K562 (cell line): Measurements from ENCODE around the gene ZNF169. TPM values are rescaled to one million over a fixed set of nuclear protein-coding genes. Genes with fewer than 3 reads are reported as not detected.

ENCODE experiments used
- BRCA1 ChIP-seq, 2 experiments: fragments of 450-650 bp in 1 of 2; sonication (generic) in 1 of 2; formaldehyde crosslinking in 1 of 2; IDR thresholded peaks; 2 replicates each; pipeline versions ENCODE4 v1.5.0 to v1.6.1; 2017 to 2020; ENCODE audit warnings: mild to moderate bottlenecking in 1 of 2, missing genetic modification reagents in 1 of 2
- CHD2 ChIP-seq: IDR thresholded peaks from 2 replicates; pipeline ENCODE4 v1.6.1; 2011; ENCODE audit warnings: low read depth, low read length
- EP400 ChIP-seq: fragments of 450-650 bp; IDR thresholded peaks from 2 replicates; pipeline ENCODE4 v1.6.1; 2017; ENCODE audit warnings: antibody characterized with exemption, mild to moderate bottlenecking, moderate library complexity
- HNRNPUL1 ChIP-seq: fragments of 200-400 bp; formaldehyde crosslinking; IDR thresholded peaks from 2 replicates; pipeline ENCODE4 v1.6.1; 2017; ENCODE audit warnings: low read length
- L3MBTL2 ChIP-seq: fragments of 450-650 bp; IDR thresholded peaks from 2 replicates; pipeline ENCODE4 v1.6.1; 2016; ENCODE audit warnings: mild to moderate bottlenecking, moderate library complexity
- MAZ ChIP-seq, 2 experiments: fragments of 450-650 bp in 1 of 2; sonication (generic) in 1 of 2; formaldehyde crosslinking; IDR thresholded peaks in 1 of 2; conservative IDR thresholded peaks in 1 of 2; 2 replicates each; pipeline versions ENCODE4 v1.4.0 to v1.5.0; 2020; ENCODE audit warnings: mild to moderate bottlenecking in 1 of 2, missing genetic modification reagents in 1 of 2
- NBN ChIP-seq: fragments of 450-650 bp; IDR thresholded peaks from 2 replicates; pipeline ENCODE4 v1.6.1; 2016; ENCODE audit warnings: low read depth, mild to moderate bottlenecking
- NFRKB ChIP-seq: fragments of 450-650 bp; IDR thresholded peaks from 2 replicates; pipeline ENCODE4 v1.6.1; 2016; ENCODE audit warnings: low read depth
- NR3C1 ChIP-seq: sonication (generic); formaldehyde crosslinking; IDR thresholded peaks from 2 replicates; pipeline ENCODE4 v1.8.1; 2022; ENCODE audit warnings: missing genetic modification reagents
- POLR3G ChIP-seq: IDR thresholded peaks from 2 replicates; pipeline ENCODE4 v1.6.1; 2011; ENCODE audit not compliant: insufficient read length, insufficient replicate concordance; ENCODE audit errors: extremely low read depth
- PTBP1 ChIP-seq: fragments of 200-400 bp; formaldehyde crosslinking; IDR thresholded peaks from 2 replicates; pipeline ENCODE4 v1.6.1; 2017; ENCODE audit warnings: low read depth, low read length
- ZNF445 ChIP-seq: fragments of 250-450 bp; sonication (Bioruptor Pico); IDR thresholded peaks from 2 replicates; pipeline ENCODE4 v1.4.0; 2020; ENCODE audit warnings: low read depth, mild to moderate bottlenecking, moderate library complexity
- ZNF592 ChIP-seq: fragments of 450-650 bp; IDR thresholded peaks from 2 replicates; pipeline ENCODE4 v1.6.1; 2017; ENCODE audit warnings: antibody characterized with exemption, mild to moderate bottlenecking
- polyA plus RNA-seq, 8 experiments: library from polyadenylated mRNA; depleted of rRNA in 4 of 8; stranded (reverse) in 5 of 8; unstranded in 3 of 8; fragments of >200 nt; fragmentation: Nextera tagmentation in 2 of 8; fragmentation: Illumina TruSeq in 1 of 8; extraction: Ambion mirVana in 2 of 8; extraction: Trizol in 1 of 8; gene quantifications; 2 replicates each; pipeline versions ENCODE4 v1.2.1 to v1.2.3, GENCODE V29; 2011 to 2014; ENCODE audit warnings: inconsistent platforms in 1 of 8, missing spikeins in 1 of 8
- total RNA-seq, 7 experiments: library from RNA; depleted of rRNA in 6 of 7; stranded (reverse); fragments of >200 nt in 6 of 7; fragmentation: Illumina TruSeq in 2 of 7; extraction: Trizol in 2 of 7; gene quantifications; 2 replicates each; pipeline versions ENCODE4 v1.2.1 to v1.2.3, GENCODE V29; 2011 to 2021; ENCODE audit warnings: low replicate concordance in 1 of 7
- TF ChIP-seq, protein P1 (sequence below), 2 experiments: fragments of 450-650 bp; conservative IDR thresholded peaks; 2 replicates each; pipeline ENCODE4 v1.6.1; 2017; ENCODE audit warnings: mild to moderate bottlenecking in 2 of 2, moderate library complexity in 2 of 2
- TF ChIP-seq, protein P2 (sequence below): sonication (generic); formaldehyde crosslinking; IDR thresholded peaks from 2 replicates; pipeline ENCODE4 v1.8.0; 2022; ENCODE audit warnings: mild to moderate bottlenecking, missing genetic modification reagents
- TF ChIP-seq, protein P3 (sequence below): fragments of 250-450 bp; sonication (Bioruptor Pico); IDR thresholded peaks from 2 replicates; pipeline ENCODE4 v1.5.0; 2020; ENCODE audit warnings: mild to moderate bottlenecking
- TF ChIP-seq, protein P4 (sequence below): sonication (generic); formaldehyde crosslinking; IDR thresholded peaks from 2 replicates; pipeline ENCODE4 v1.8.1; 2023; ENCODE audit warnings: mild to moderate bottlenecking, missing genetic modification reagents, moderate library complexity

ZNF169 gene
- total and polyA plus RNA-seq, 9 of the 15 experiments (the other 6 are each of a cell fraction or from before 2014, with no cell fraction given): 2.0 to 16.2 (median 5.6) TPM

DNA sequence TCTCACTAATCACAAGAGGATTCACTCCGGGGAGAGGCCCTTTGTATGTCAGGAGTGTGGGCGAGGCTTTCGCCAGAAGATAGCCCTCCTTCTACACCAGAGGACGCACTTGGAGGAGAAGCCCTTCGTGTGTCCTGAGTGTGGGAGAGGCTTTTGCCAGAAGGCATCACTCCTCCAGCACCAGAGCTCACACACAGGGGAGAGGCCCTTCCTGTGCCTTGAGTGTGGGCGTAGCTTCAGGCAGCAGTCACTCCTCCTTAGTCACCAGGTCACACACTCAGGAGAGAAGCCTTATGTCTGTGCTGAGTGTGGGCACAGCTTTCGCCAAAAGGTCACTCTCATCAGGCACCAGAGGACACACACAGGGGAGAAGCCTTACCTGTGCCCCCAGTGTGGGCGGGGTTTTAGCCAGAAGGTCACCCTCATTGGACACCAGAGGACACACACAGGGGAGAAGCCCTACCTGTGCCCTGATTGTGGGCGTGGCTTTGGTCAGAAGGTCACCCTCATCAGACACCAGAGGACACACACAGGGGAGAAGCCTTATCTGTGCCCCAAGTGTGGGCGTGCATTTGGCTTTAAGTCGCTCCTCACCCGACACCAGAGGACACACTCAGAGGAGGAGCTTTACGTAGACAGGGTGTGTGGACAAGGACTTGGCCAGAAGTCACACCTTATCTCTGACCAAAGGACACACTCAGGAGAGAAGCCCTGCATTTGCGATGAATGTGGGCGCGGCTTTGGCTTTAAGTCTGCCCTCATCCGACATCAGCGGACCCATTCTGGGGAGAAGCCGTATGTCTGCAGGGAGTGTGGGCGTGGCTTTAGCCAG, 41.6 kb downstream of the ZNF169 start (continued):
- TF ChIP-seq BRCA1 (IDR thresholded peaks at IDR 0.05): no peak
- no peak for TF ChIP-seq BRCA1 (CRISPR knock-in tag; IDR thresholded peaks at IDR 0.05)
- TF ChIP-seq NBN: peak; percentile 78; the same call in 1 of the 2 replicates
- TF ChIP-seq MAZ (CRISPR knock-in tag; conservative IDR thresholded peaks at IDR 0.05 in 1 of 2, IDR thresholded peaks at IDR 0.05 in 1 of 2): 0 out of 4 replicates have a peak, but pooled peaks of 1 of the 2 experiments have one; percentile 24
- TF ChIP-seq ZNF592: 0 out of 2 replicates have a peak, but pooled peaks have one; percentile 16
- TF ChIP-seq CHD2: no peak
- TF ChIP-seq L3MBTL2: peak; percentile 58
- TF ChIP-seq, protein P1, sequence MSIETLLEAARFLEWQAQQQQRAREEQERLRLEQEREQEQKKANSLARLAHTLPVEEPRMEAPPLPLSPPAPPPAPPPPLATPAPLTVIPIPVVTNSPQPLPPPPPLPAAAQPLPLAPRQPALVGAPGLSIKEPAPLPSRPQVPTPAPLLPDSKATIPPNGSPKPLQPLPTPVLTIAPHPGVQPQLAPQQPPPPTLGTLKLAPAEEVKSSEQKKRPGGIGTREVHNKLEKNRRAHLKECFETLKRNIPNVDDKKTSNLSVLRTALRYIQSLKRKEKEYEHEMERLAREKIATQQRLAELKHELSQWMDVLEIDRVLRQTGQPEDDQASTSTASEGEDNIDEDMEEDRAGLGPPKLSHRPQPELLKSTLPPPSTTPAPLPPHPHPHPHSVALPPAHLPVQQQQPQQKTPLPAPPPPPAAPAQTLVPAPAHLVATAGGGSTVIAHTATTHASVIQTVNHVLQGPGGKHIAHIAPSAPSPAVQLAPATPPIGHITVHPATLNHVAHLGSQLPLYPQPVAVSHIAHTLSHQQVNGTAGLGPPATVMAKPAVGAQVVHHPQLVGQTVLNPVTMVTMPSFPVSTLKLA (conservative IDR thresholded peaks at IDR 0.05): 0 out of 4 replicates have a peak, but pooled peaks of 1 of the 2 experiments have one; percentile 9
- no peak for TF ChIP-seq PTBP1
- TF ChIP-seq, protein P2, sequence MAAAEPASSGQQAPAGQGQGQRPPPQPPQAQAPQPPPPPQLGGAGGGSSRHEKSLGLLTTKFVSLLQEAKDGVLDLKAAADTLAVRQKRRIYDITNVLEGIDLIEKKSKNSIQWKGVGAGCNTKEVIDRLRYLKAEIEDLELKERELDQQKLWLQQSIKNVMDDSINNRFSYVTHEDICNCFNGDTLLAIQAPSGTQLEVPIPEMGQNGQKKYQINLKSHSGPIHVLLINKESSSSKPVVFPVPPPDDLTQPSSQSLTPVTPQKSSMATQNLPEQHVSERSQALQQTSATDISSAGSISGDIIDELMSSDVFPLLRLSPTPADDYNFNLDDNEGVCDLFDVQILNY: no peak
- TF ChIP-seq, protein P3, sequence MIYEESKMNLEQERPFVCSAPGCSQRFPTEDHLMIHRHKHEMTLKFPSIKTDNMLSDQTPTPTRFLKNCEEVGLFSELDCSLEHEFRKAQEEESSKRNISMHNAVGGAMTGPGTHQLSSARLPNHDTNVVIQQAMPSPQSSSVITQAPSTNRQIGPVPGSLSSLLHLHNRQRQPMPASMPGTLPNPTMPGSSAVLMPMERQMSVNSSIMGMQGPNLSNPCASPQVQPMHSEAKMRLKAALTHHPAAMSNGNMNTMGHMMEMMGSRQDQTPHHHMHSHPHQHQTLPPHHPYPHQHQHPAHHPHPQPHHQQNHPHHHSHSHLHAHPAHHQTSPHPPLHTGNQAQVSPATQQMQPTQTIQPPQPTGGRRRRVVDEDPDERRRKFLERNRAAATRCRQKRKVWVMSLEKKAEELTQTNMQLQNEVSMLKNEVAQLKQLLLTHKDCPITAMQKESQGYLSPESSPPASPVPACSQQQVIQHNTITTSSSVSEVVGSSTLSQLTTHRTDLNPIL (CRISPR knock-in tag): no peak
- no peak for TF ChIP-seq HNRNPUL1
- TF ChIP-seq ZNF445 (CRISPR knock-in tag): no peak
- no peak for TF ChIP-seq NR3C1 (CRISPR knock-in tag)
- TF ChIP-seq EP400: no peak
- no peak for TF ChIP-seq POLR3G
- TF ChIP-seq, protein P4, sequence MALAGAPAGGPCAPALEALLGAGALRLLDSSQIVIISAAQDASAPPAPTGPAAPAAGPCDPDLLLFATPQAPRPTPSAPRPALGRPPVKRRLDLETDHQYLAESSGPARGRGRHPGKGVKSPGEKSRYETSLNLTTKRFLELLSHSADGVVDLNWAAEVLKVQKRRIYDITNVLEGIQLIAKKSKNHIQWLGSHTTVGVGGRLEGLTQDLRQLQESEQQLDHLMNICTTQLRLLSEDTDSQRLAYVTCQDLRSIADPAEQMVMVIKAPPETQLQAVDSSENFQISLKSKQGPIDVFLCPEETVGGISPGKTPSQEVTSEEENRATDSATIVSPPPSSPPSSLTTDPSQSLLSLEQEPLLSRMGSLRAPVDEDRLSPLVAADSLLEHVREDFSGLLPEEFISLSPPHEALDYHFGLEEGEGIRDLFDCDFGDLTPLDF (CRISPR knock-in tag): no peak
- TF ChIP-seq NFRKB: 0 out of 2 replicates have a peak, but pooled peaks have one; percentile 5
